HG02938 (cell line): ENCODE measurements around the gene NEK1.
"Not testable (repeated sequence)": the region's sequence is repeated elsewhere in the genome, so short reads cannot be mapped to it uniquely, and the experiment has no call there.

Source experiments
- ATAC-seq: cut with Tn5 transposase; IDR thresholded peaks from one replicate; pipeline ENCODE4 v1.9.1; 2021; ENCODE audit warnings: mild to moderate bottlenecking, moderate library complexity; ENCODE audit not compliant: unreplicated experiment

The NEK1 gene

DNA sequence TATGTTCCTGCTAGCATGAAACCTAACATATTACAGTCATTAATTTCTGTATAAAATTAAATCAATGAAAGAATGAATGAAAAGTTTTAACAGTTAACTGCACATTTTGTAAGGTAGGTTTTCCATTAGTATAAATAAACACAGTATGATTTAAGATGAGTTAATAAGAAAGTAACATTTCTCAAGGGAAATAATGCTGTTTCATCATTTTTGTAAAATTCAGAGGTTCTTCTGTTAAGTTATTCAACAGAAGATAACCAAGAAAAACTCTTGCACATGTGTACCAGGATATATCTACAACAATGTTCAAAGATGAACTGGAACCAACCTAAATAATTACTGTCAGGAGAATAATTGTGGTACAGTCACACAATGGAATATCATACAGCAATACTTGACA is 88.6 kb downstream of the NEK1 start:
- ATAC-seq, result no peak

DNA sequence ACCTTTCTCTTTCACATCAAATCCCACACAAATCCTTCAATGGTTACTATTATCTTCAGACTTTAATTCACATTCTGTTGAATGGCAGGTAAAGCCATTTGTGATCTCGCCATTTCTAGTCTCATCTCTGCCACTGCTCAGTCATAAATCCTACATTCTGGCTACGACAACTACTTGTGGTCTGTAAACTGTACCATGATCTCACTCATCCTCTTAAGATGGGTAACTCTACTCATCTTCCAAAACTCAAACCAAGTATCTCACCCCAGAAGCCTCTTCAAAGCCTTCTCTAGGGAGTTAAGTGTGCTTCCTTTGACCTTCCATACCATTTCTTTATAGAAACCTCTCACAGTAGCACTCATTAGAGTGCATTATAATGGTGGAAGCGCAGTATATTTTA is 101.8 kb downstream of the NEK1 start:
- ATAC-seq, result no peak

DNA sequence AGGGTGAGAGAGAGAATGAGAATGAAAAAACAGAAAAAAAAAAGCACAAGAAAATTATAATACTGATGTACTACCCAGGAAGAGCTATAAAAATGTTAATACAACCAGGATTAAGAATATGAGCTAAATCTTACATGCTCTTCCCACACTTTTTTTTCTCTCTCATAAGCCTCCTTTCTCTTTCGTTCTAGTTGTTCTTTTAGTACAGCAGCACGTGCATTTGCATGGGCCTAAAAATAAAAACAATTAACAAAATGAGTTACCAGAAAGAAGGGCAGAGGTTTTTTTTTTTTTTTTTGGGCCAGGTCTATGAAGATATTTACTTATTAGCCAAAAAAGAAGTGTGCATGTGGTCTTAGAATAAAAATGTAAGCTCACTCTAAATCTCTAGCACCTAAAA is 105.5 kb downstream of the NEK1 start:
- no peak for ATAC-seq

DNA sequence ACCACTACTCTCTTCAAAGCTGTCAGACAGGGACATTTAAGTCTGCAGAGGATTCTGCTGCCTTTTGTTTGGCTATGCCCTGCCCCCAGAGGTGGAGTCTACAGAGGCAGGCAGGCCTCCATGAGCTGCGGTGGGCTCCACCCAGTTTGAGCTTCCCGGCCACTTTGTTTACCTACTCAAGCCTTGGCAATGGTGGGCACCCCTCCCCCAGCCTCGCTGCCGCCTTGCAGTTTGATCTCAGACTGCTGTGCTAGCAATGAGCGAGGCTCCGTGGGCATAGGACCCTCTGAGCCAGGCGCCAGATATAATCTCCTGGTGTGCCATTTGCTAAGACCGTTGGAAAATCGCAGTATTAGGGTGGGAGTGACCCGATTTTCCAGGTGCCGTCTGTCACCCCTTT is 112.5 kb downstream of the NEK1 start:
- ATAC-seq, result not testable (repeated sequence)

DNA sequence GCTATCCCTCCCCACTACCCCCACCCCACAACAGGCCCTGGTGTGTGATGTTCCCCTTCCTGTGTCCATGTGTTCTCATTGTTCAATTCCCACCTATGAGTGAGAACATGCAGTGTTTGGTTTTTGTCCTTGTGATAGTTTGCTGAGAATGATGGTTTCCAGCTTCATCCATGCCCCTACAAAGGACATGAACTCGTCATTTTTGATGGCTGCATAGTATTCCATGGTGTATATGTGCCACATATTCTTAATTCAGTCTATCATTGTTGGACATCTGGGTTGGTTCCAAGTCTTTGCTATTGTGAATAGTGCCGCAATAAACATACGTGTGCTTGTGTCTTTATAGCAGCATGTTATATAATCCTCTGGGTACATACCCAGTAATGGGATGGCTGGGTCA is 118.1 kb downstream of the NEK1 start:
- ATAC-seq, result not testable (repeated sequence)

DNA sequence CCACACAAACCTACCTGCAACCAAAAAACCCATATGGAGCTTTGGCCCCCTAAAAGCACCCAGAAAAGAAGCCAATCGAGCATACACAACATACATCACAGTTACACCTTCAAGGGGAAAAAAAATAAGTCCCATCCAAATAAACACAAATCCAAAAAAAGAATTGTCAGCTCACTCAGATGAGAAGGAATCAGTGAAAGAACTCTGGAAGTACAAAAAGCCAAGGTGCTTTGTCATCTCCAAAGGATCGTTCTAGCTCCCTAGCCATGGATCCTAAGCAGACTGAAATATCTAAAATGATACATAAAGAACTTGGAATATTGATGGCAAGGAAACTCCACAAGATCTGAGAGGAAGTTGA is 119.2 kb downstream of the NEK1 start:
- no peak for ATAC-seq

DNA sequence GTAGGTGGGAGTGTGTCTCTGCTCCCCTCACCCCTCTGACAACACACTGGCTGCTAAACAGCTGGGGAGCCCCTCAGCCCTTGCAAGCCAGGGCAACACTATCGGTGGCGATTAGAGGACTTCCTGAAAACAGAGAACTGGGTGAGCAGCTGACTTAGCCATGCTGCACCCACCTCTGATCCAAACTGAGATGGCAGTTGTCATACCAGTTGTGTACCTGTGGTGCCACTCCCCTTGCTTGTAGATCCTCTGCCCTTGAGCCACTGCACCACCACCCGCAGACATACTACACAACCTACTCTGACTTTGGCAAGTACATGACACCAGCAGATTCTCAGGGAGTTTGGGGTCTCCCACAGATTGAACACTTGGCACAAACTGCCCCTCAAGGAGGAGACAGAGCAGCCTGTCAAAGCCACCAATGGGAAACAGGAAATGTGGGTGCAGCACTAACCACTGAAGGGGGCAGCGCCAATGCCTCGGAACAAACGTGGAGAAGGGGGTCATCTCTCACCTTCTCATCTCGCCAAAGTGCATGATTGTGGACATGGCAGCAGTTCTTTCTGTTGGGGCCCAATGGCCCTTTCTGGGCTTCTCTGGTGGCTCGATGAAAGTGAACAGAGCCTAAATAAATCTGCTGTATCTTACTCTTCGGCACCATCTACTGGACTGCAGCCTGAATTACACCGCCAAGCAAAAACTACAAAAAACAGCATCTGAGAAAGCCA is 119.8 kb downstream of the NEK1 start:
- no peak for ATAC-seq

DNA sequence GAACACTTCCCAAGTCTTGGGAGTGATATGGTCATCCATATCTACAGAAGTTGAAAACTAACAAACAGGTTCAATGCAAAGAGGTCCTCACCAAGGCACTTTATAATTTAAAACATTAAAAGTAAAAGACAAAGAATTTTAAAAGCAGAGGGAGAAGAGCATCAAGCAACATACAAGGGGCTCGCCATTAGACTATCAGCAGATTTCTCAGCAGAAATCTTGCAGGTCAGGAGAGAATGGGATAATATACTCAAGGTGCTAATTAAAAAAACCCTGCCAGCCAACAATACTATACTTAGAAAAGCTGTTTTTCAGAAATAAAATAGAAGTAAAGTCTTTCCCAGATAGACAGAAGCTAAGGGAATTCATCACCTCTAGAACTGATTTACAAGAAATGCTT is 121.2 kb downstream of the NEK1 start:
- ATAC-seq, result no peak

DNA sequence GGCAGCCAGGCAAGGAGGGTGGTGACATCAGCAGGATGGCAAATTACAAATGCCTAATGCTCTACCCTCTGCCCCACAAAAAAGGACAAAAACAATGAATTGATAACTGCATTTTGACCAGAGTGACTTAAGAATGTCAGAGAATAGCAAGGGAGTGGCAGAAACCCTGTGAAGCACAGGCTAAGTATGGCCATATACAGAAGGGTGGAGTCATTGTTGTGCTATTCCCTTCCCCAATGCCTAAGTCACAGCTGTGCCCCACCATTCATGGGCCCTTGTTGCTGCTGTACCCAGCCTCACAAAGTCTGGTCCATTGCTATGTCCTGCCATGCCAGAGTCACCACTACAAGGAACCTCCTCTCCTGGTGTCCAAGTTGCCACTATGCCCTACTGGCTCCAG is 123.1 kb downstream of the NEK1 start:
- no peak for ATAC-seq

DNA sequence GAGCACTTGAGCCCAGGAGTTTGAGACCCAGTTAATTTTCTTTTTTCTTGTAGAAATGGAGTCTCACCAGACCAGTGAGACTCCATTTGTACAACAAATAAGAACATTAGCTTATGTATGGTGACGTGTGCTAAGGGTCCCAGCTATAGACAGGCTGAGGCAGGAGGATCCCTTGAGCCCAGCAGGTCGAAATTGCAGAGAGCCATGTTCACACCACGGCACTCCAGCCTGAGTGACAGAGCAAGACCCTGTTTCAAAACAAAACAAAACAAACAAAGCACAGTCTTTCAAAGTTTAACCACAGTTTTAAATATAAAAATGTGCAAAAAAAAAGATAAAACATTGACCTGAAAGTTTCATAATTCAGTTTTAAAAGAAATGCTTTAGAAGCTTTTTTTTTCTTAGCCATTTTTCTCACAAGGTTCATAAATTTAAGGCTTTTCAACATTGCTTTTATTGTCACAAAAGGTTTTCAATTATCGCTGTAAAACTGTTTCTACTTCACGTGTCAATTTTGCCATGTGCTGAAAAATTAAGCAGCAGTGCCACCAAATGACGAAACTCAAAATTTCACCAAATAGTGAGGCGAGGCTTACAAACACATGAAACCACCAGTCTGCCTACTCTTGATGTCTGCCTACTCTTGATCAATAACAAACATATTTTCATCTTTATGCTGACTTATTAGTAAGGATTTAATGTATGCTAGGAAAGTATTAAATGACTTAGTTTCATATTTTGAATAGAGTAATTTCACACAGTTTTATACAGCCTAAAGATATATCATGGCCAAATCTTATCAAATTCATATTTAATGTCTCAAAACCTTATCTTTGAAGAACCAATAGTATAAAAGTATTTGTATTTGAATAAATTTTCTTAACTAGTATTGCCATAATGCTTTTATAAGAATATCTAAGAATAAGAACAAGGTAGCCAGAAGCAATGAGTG is 126.3 kb downstream of the NEK1 start:
- ATAC-seq, result peak; percentile 75

DNA sequence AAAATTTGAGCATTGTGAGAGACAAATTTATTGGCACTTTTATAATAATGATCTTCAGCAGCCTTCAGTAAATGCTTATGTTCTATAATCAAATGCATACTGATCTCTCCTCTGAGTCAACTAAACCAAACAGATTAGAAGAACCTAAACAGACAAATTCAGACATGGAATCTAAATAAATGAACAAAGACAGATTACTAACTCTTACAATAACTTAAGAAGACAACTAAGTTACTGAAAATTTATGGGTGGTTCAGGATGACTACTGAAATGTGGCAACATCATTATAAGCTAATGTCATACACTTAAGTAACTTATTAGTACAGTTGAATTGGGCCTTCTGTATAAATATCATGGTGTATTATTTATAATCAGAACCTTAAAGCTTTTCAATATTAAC is 127.3 kb downstream of the NEK1 start:
- ATAC-seq, result no peak

DNA sequence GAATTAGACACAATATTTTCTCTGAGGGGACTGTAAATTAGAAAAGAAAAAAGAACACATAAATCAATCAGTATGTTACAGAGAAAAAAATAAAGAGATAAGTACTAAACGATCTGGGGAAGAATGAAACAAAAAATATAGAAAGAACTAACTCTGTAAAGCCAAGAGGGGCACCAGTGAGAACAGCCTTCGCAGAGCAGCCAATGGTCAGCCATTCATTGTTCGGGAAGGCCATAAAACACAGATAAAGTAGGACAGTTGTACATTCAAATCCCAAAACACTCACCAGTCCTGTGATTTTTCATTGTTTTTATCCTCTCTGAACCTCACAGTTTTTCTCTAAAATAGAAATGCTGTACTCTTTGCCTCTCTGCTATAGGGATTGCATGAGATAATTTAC is 127.9 kb downstream of the NEK1 start:
- ATAC-seq, result no peak

DNA sequence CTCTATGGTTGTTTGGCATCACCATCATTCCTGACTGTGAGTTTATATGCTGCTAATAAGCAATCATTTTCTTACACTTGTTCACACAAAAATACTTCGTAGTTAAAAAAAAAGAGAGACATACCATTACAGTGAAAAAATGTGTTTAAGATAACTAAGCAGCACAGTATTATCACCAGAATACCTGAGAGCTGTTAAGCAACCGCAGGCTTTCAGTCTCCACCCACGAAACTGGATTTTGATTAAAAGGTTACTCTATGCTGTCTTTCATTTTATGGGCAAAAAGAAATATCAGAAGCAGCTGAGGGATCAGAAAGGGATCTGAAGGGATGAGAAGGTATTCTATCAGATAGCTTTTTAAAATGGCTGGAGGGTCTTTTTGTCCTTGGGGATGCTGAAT is 148.3 kb downstream of the NEK1 start:
- no peak for ATAC-seq

DNA sequence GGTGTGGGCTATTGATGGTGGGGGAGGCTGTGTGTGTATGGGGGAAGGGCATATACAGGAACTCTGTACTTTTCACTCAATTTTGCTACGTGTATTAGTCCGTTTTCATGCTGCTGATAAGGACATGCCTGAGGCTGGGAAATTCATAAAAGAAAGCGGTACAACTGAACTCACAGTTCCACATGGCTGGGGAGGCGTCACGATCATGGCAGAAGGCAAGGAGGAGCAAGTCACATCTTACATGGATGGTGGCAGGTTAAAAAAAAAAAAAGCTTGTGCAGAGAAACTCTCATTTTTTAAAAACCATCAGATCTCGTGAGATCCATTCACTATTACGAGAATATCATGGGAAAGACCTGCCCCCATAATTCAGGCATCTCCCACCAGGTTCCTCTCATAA is 152.3 kb downstream of the NEK1 start:
- ATAC-seq, result no peak

DNA sequence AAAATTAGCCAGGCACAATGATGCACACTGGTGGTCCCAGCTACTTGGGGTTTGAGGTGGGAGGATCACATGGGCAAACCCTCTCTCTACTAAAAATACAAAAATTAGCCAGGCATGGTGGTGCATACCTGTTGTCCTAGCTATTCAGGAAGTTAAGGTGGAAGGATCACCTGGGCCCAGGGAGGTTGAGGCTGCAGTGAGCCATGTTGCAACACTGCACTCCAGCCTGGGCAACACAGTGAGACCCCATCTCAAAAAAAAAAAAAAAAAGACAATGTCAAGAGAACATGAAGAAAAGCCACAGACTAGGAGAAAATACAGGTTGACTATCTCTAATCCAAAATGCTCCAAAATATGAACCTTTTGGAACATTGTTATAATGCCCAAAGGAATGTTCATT is 153.8 kb downstream of the NEK1 start:
- ATAC-seq, result no peak

DNA sequence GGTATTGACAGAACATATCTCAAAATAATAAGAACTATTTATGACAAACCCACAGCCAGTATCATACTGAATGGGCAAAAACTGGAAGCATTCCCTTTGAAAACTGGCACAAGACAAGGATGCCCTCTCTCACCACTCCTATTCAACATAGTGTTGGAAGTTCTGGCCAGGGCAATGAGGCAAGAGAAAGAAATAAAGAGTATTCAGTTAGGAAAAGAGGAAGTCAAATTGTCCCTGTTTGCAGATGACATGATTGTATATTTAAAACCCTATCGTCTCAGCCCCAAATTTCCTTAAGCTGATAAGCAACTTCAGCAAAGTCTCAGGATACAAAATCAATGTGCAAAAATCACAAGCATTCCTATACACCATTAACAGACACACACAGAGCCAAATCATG is 159.7 kb downstream of the NEK1 start:
- not testable (repeated sequence) for ATAC-seq

DNA sequence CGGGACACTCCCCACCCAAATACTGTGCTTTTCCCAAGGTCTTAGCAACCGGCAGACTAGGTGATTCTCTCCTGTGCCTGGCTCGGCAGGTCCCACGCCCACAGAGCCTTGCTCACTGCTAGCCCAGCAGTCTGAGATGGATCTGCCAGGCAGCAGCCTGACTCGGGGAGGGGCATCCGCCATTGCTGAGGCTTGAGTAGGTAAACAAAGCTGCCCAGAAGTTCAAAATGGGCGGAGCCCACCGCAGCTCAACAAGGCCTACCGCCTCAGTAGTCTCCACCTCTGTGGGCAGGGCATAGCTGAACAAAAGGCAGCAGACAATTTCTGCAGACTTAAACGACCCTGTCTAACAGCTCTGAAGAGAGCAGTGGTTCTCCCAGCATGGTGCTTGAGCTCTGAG is 163.4 kb downstream of the NEK1 start:
- ATAC-seq, result not testable (repeated sequence)

DNA sequence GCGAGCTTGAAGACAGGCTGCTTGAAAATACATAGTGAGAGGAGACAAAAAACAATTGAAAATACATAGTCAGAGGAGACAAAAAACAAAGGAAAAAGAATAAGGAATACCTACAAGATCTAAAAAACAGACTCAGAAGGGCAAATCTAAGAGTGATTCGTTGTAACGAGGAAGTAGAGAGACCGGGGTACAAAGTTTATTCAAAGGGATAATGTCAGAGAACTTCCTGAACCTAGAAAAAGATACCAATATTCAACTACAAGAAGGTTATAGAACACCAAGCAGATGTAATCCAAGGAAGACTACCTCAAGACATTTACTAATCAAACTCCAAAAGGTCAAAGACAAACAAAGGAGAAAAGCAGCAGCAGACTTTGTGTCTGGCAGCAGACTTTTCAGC is 165.6 kb downstream of the NEK1 start:
- ATAC-seq, result no peak

DNA sequence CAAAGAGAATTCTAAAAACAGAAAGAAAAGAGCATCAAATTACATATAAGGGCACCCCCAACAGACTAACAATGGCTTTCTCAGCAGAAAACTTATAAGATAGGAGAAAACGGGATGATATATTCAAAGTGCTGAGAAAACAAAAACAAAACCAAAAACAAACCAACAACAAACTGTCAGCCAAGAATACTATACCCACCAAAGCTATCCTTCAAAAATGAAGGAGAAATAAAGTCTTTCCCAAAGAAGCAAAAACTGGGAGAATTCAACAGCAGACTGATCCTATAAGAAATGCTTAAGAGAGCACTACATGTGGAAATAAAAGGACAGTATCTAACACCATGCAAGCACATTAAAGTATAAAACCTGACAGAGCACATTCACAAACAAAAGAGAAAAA is 168.6 kb downstream of the NEK1 start:
- no peak for ATAC-seq

DNA sequence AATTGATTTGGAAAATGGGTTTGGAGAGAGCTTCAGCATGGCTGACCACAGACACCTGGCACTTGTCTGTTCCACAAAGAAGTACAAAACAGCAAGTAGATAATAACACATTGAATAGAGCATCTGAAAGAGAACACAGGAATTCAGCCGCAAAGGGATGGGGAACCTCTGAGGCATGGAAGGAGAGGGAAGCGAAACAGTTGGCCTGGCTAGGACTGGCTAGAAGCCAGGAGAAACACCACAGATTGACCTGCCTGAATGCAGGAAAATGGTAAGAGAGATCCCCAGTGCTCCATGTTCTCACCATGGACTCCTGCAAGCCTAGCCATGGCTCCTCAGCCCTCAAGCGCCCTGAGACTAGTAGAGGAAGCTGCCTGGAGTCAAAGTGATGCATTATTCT is 171.9 kb downstream of the NEK1 start:
- no peak for ATAC-seq

DNA sequence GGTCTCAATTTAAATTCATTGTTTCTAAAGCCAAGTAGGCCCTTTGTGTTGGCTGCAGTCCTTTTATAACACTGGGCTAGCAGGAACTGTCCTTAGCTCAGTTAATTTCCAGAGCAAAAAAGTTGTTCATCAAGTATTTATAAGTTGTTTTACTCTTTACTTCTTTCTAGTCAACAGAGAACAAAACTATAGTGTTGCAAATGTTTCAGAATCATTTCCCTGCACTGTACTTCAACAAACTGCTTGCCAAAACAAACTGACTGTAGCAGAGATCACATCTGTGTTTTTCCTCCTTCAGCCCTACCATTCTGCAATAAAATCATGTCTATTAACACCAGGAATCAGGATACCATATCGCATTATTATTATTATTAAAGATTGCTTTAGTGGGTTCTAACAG is 173.1 kb downstream of the NEK1 start:
- no peak for ATAC-seq

DNA sequence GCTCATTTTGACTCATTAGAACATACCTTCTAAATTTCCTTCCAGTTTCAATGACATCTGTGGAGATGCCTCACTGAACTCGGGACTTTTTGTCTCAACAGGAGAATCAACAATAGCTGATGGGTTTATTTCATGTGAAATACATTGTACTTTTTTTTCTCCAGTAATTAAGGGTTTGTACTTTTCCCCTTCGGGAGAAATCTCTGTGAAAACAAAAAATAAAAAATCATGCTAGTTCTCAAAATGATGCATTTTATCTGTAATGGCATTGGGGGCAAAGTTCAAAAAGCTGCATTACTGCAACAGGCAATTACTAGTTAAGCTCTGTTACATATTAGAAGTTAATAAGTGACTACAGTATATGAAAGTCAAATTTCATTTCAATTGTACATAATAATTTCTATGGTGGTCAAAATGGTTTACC is 174.3 kb downstream of the NEK1 start:
- peak; percentile 41 for ATAC-seq
